NCI-H1417 treated with DMSO at 0.1 percent for 48 hours (cell line): ENCODE data around the gene ATP1A4.
"Not testable (repeated sequence)": the region's sequence is repeated elsewhere in the genome, so short reads cannot be mapped to it uniquely, and the experiment has no call there.

Experiments
- DNase-seq: peaks from one replicate; lab custom pipeline; 2025; lab: John Stamatoyannopoulos, UW

Gene ATP1A4

DNA sequence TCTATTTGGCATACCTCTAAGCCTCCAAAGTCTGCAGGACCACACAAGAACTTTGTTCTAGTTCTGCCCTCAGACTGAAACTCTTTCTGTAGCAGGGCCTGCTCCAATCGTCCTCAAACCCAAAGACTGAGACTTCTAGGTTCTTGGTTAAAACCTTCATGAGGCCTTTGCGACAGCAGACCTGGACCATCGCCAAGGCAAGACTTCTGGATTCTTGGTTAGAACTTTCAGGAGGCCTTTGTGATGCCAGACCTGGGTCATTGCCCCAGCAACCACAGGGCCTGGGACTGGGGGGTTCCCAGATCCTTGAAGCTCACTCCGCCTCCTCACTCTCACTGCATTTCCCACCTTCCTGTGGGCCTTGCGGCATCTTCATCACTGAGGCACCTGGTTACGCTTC is at the start of gene ATP1A4:
TSS of gene ATP1A4 (plus strand) at position 301 of the 400 bp plus-strand sequence. CDS start 438 bp downstream, outside the sequence.
- no peak for DNase-seq

DNA sequence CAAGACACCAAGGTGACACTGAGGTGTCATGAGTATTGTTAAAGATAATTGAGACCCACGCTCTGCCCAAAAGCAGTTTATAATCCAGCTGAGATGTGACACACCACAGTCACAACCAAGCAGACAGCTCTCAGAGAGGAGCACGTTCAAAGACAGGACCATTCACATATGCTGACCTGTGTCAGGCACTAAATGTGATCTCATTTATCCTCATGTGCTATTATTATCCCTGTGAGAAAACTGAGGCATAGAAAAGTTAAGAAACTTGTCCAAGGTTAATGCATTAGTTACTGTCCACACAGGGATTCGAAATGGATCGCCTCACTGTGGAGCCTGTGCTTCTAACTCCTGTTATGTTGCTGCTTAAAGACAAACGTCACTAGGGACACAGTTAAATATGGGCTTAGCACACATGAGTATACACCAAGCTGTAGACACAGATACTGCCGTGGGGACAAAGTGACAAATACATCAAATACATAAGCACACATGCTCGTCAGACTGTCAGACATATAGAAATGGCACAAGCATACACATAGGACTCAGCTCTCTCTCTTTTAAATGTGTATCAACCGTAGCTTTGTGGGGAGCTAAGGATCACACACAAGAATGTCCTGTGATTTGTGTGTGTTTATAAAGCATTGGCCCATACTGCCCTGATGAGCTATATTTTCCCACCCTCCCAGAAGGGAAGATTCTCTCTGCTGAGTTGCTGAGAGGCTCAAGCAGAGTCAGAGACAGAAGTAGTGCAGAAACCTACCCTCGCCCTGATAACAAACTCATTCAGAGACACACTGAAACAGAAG is 49.5 kb upstream of the ATP1A4 start:
- no peak for DNase-seq

DNA sequence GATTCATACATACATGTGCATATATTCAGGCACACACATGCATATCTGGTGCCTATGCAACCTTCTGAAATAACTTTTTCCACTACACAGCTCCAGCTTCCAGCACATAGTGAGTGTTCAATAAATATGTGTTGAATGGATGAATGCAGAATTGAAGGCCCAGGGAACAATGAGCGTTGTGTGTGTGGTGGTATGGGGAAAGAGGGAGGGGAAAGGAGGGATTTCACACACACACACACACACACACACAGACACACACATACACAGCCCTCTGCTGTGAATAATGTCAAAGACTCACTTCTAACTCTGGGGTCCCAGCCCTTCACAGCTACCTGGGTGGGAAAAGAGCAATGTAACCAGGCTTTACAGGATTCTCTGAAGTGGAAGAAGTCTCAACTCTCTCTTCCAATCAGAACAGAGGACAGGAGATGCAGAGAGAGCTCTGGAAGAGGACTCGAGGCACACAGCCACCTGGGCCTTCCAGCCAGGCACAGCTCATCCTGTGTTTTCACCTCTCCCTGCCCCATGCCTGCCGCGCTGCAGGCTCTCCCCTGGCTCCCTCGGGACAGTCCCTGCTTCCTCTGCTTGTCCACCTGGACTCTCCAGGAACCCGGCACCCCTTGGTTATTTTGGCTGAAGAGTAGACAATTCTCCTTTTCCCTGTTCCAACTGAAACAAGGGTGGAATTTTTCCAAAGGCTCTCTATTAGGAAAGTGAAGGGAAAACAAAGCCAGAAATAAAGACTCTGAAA is 47.6 kb upstream of the ATP1A4 start:
- no peak for DNase-seq

DNA sequence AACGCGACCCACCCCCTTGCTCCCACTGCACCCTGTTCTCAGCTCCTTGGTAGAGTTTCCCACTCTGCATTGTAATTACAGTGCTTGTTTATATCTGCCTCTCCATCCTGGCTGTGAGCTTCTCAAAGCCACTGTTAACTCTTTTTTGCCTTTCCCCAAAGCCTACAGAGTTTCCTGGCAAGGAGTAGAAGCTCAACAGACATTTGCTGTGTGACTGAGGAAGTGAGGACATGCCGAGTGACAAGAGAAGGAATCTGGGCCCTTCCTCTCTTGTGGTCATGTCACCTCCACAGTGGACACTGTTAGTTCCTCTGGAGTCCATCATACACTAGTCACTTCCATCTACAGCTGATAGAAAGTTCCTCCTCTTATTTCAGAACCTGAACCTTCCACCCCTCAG is 46.9 kb upstream of the ATP1A4 start:
- DNase-seq = no peak

DNA sequence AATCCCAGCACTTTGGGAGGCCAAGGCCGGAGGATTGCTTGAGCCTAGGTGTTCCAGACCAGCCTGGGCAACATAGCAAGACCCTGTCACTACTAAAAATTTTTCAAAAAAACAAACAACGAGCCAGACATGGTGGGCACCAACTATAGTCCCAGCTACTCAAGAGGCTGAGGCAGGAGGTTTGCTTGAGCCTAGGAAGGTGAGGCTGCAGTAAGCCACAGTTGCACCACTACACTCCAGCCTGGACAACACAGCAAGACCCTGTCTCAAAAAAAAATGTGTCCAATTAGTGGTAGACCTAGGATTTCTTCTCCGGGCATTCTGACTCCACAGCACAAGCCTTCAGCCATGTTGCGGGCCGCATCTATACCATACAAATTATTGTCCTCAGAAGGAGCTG is 46.2 kb upstream of the ATP1A4 start:
- no peak for DNase-seq

DNA sequence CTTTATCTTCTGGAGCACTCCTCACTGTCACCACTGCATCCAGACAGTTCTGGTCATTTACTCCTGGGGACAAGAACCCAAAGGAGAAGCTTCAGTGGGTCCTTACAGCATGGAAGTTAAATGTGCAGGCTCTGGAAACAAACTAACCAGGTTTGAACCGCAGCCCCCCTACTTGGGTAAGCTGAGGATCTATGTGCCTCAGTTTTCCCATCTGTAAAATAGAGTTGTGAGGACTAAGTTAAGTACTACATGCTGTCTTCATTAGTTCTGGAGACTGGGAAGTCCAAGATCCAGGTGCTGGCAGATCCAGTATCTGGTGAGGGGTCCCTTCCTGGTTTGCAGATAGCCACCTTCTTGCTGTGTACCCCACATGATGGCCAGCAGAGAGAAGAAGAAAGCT is 43.9 kb upstream of the ATP1A4 start:
- DNase-seq = no peak

DNA sequence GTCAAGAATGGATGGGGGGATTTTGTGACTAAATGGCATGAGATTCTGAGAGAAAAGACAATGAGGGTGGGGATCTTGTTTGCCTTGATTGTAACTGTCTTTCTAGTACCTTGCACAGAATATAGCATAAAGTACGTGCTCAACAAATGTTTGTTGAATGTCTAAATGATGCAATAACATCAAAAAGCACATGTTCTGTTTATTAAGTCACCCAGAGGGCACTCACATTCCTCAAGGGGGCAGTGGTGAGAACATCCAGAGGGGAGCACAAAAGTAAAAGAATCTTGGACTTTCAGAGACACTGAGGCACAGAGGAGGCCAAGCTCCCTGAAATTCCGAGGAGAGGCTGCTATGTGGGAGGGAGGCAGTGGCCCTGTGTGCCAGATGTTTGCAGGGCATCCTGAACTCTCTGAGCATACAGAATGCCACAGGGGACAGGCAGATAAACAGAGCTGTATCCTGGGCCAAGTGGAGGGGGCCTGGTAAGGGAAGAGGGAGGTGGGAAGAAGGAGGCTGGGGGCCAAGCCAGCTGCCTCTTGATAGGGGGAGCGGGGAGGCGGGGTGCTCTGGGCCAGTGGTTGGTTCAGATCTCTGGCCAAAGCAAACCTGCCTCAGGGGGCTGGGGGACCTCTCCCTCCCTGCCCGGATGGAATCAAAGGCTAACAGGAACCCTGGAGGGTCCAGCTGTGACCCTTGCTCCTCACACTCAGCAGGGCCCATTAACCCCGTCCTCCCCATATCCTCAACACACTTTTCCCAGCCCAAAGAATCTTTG is 42.3 kb upstream of the ATP1A4 start:
- no peak for DNase-seq

DNA sequence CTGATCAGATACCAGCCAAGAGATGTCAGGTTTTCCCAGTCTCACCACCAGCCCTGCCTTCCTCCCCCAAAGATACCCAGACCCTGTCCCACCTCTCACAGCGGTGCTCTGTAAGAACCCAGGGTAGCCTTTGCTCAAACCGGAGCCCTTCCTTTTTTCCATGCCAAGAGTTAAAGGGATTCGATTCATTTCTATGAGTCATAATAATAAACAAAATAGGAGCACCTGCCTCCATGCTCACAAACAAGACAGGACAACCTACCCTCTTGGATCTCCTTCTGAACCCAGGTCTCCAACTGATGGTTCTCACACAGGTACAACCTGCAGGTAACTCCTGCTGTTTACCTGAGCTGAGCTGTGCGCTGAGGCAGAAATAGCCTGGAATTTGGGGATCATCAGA is 41.7 kb upstream of the ATP1A4 start:
- DNase-seq = no peak

DNA sequence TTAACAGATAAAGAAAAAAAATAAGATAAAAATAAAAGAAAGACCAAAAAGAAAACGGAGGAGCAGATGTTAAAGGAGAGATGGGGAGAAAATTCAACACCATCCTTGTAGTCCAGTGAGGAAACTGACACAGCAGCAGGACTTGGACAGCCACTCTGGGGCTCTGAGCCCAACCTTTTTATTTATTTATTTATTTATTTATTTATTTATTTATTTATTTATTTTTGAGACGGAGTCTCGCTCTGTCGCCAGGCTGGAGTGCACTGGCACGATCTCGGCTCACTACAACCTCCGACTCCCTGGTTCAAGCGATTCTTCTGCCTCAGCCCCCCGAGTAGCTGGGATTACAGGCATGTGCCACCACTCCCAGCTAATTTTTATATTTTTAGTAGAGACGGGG is 39.9 kb upstream of the ATP1A4 start:
- DNase-seq = not testable (repeated sequence)

DNA sequence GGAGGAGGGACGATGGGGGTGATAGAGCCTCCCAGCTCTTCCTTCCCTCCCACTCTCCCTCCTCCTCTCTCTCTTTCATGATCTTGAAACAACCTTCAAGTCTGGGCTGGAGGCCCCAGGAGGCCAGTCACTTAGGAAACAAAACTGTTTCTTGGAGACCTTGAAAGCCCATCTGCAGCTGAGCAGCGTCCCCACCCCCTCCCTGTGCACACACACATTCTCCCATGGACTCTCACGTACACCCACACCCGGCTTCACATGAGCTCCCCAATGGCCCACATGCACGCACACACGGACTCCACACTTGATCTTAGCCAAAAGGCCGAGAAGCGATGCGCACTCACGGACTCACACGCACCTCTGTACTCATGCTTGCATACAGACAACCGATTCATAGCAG is 39.0 kb upstream of the ATP1A4 start:
- no peak for DNase-seq

DNA sequence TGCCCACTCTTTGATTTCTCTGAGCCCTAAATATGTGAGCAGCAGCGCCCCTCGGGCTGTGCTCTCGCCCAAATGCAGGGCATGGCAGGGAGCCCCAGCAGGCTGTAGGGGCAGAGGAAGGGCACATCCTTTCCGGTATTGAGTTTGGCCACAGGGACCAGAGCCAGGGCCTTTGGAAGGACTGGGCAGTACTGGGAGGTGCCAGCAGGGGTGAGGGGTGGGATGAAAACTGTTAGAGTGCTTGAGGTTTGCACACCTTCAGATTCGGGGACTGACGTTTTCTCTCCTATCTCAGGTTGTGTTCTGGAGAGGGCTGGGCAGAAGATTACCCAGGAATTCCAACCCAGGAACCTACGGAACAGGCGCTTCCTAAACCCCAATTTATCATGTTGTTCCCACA is 38.0 kb upstream of the ATP1A4 start:
- no peak for DNase-seq

DNA sequence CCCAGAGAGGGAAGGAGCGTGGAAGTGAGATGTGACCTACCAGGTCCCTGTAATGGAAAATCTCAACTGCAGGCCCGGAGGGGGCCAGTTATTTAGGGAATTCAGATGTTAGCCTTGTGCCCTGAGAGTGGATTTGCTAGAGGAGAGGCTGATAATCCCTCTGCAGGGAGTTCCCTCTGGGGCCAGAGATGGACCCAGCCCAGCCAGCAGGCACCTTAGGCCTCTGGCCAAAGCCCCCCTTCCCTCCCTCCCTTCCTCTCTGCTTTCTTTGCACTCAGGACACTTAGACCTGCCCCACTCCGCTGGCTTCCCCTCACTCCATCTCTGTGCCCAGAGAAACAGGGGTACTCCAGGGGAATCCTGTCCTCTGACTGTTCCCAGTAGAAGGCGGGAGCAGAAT is 37.3 kb upstream of the ATP1A4 start:
- no peak for DNase-seq

DNA sequence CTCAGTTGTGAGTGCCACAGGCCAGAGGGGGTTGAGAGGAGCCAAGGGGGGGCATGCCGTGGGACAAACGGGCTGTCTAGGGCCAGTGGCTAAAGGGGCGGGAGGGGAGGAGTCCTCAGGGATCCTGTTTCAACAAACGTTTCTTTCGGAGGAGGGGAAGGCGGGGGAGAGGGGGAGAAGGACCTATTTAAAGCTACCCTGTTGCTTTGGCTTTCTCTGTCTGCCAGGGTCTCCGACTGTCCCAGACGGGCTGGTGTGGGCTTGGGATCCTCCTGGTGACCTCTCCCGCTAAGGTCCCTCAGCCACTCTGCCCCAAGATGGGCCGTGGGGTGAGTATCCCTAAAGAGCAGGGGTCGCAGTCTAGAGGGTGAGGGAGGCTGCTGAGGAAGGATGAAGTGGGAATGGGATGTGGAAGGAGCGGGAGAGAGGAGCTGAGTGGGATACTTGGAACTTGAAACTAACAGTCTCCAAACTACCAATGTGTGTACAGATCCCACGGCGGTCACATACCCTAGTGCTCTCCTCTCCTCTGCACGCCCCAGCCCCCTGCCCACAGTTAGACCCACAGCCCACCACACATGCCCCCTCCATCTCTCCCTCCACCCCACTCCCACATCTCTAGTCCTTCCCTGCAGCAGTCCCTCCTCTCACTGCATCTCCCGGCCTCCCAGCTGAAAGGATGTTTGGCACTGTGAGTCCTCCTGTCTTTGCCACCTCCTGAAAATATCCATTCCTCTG is 35.7 kb upstream of the ATP1A4 start, which contains the start of gene ATP1A2:
TSS of gene ATP1A2 (plus strand) at position 215 of the 738 bp plus-strand sequence. CDS start at position 318, 103 bp downstream.
- DNase-seq = no peak

DNA sequence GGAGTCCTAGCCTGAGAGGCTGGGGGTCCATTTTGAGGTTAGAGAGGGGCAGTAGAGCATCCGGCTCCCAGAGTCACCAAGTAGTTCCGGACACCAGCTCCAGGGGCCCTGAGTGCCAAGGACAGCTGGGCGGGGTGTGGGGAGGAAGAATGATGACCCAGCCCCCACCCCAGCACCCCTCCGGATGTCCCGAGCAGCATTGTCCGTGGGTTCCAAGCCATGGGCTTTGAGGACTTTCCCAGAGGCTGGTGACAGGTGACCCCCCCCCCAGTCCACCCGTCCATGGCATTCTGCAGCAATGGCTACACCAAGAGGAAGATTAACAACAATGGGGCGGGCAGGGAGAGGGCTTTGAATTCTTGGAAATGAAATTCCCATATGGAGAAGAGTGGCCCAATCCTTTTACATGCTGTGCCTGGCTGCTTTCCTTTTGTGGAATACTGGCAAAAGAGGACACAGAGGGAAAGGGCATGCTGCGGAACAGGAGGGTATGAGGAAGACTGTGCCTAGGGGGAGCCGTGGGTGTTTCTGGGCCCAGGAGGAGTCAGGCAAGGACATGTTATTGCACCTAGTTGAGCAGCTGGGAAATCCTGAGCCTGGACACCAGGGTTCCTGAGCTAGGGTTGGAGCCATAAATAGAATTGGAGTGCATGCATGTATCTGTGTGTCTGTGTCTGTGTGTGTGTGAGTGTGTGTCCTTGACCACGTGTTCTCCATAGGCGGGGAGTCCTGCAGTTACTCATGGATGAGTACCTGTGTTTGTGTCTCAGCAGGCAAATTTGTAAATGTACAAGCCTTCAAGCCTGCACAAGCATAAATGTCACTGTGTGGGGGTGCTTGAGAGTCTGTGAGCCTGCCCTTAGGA is 34.9 kb upstream of the ATP1A4 start:
- DNase-seq = no peak

DNA sequence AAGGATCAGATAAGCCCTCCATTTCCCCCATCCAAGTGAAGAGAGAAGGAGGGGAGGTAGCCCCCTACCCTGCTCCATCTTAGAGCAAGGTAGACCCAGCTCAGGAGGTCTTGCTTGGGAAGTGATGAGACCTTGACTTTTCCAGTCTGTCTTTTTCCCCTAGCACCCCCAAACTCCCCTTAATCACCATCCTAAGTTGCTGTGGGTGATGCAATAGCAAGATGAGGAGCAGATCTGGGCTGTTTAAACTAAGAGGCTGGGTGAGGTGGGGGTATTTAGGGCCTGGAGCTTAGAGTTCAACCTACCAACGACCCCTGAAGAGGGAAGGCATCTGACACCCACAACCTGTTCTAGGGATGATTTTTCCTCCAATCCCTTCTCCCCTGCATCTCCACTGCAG is 34.1 kb upstream of the ATP1A4 start:
- no peak for DNase-seq

DNA sequence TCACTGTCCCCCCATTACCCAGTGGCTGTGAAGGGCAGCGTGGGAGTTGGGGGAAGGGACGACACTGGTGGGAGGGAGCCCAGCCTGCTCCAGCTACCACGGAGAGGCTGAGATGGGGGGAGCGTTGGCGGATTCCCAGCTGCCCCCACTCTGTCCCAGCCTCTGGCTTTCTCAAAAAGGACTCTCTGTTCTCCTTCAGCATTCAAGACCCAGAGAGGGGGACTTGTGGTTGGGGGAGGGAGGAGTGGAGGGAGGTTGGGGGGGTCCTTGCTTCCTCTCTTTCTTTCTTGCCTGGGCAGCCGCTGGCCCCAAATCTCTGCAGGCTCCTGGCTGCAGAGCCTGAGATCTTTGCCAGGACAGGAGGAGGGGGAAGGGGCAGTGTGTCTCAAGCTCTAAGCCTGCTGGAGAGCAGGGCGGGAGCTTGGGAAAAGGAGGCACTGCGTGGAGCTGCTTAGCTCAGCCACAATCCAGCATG is 33.7 kb upstream of the ATP1A4 start:
- DNase-seq = no peak

DNA sequence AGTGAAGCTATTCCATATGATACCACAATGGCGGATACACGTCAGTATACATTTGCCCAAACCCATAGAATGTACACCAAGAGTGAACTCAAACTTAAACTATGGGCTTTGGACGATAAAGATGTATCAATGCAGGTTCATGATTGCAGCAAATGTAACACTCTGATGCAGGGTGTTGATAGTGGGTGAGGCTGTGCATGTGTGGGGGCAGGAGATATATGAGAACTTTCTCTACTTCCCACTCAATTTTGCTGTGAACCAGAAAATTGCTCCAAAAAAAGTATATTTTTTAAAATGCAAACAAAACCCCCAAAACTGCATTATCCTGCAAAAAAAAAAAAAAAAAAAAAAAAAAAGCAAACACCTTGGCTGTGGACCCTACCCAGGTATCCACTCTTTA is 32.5 kb upstream of the ATP1A4 start:
- DNase-seq = no peak

DNA sequence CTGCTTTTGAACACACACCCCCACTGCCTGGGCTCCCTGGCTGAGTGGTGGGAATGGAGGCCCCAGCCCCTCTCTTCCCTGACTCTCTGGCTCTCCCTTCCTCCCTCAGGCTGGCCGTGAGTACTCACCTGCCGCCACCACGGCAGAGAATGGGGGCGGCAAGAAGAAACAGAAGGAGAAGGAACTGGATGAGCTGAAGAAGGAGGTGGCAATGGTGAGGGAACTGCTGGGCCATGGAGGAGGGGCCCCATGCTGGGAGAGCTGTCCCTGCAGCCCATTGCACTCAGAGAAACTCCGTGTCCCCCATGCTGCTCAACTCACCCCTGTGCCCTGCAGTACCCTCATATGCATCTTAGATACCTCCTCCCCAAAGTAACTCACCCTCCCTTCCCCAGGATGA is 30.6 kb upstream of the ATP1A4 start:
- DNase-seq = no peak

DNA sequence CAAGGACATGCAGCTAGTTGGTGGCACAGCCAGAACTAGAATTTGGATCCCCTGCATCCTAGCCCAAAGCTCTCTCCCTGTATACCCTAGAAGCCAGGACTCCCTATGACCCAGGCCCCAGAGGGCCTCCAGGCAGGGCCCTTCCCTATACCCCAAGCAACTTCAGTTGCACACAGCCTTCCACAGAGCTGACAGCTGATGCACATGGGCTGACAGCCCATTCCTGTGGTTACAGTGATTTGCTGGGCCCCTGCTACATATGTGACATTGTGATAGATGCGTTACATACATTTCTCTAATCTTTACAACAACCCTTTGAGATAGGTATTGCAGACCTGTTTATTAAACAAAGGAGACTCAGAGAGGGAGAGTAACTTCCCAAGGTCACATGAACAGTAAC is 30.0 kb upstream of the ATP1A4 start:
- DNase-seq = no peak

DNA sequence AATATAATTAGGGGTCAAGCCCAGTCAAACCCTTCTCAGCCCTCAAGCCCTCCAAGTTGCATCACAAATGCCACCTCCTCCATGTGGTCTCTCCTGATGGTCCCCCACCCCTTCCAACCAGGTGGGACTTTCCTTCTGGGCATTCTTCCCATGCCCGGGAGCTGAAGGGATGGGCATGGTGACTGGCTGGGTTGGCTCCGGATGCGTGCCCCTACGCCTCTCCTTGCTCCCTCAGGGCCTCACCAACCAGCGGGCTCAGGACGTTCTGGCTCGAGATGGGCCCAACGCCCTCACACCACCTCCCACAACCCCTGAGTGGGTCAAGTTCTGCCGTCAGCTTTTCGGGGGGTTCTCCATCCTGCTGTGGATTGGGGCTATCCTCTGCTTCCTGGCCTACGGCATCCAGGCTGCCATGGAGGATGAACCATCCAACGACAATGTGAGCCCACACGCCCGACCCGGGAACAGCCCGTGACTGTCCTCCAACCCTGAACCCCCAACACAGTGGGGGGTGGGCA is 28.4 kb upstream of the ATP1A4 start:
- DNase-seq = no peak

DNA sequence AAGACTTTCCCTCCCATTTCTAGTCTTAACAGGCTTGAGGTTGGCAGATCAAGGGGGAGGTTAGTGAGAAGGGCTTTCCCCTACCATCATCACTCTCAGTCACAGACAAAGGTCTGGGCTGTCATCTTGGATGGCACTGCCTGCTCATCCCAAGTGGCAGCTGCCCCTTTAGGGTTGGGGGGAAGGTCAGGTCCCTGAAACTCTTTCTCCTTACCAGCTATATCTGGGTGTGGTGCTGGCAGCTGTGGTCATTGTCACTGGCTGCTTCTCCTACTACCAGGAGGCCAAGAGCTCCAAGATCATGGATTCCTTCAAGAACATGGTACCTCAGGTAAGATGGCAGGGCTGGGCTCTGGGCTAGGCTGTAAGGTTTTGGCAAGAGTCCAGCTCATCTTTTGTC is 27.7 kb upstream of the ATP1A4 start:
- no peak for DNase-seq
